HEK293 (cell line): ENCODE results near the gene GMEB1.
A peak's percentile ranks its signal among the peaks of the same experiment; 100 is the strongest.

ENCODE experiments used
- CTCF ChIA-PET: fragments of 350-600 bp; formaldehyde crosslinking; extraction: SDS; loops from one replicate; lab custom pipeline; 2021; ENCODE audit warnings: antibody characterized with exemption; lab: Yijun Ruan, JAX
- POLR2A ChIA-PET: fragments of 300-600 bp; formaldehyde crosslinking; extraction: SDS; loops from one replicate; lab custom pipeline; 2020; ENCODE audit warnings: antibody characterized with exemption, inconsistent platforms; lab: Yijun Ruan, JAX
- H3K27ac ChIP-seq: fragments of 200-500 bp; sonication (Bioruptor generic); 2 replicates; pipeline ENCODE4 v1.5.1; 2014; ENCODE audit warnings: low read depth, low read length, control low read depth, inconsistent platforms; ENCODE audit errors: extremely low read depth
- H3K36me3 ChIP-seq, 2 experiments: fragments of 200-500 bp in 1 of 2; sonication (Bioruptor generic) in 1 of 2; 1 replicate in 1 of 2; 2 replicates in 1 of 2; pipeline ENCODE4 v1.5.1; 2014 to 2017; ENCODE audit warnings: inconsistent platforms in 2 of 2, low read length in 2 of 2; ENCODE audit not compliant: control insufficient read depth in 2 of 2, insufficient read depth in 1 of 2
- H3K4me1 ChIP-seq: fragments of 200-500 bp; sonication (Bioruptor generic); 2 replicates; pipeline ENCODE4 v1.5.1; 2014; ENCODE audit warnings: mild to moderate bottlenecking, low read length, inconsistent platforms; ENCODE audit not compliant: control insufficient read depth, insufficient read depth
- H3K4me3 ChIP-seq: 2 replicates; pipeline ENCODE4 v1.5.1; 2011; ENCODE audit warnings: low read depth, mild to moderate bottlenecking, control low read depth, low read length, moderate library complexity
- H3K9me3 ChIP-seq: fragments of 200-500 bp; sonication (Bioruptor generic); 2 replicates; pipeline ENCODE4 v1.5.1; 2014; ENCODE audit warnings: low read depth, low read length, inconsistent platforms; ENCODE audit not compliant: control insufficient read depth, insufficient read depth
- HOXC10 ChIP-seq: sonication (generic); formaldehyde crosslinking; IDR thresholded peaks from 2 replicates; pipeline ENCODE4 v1.8.1; 2023; ENCODE audit warnings: mild to moderate bottlenecking, missing genetic modification reagents
- INSM2 ChIP-seq: fragments of 450-650 bp; formaldehyde crosslinking; IDR thresholded peaks from 2 replicates; pipeline ENCODE4 v1.5.1; 2016; ENCODE audit warnings: missing biosample characterization, missing genetic modification characterization
- PBX3 ChIP-seq: sonication (generic); formaldehyde crosslinking; IDR thresholded peaks from 2 replicates; pipeline ENCODE4 v1.8.1; 2022; ENCODE audit warnings: mild to moderate bottlenecking, moderate library complexity, missing genetic modification reagents
- PRDM1 ChIP-seq: fragments of 450-650 bp; formaldehyde crosslinking; IDR thresholded peaks from 2 replicates; pipeline ENCODE4; 2016; ENCODE audit warnings: missing biosample characterization, missing genetic modification characterization
- PRDM6 ChIP-seq: fragments of 450-650 bp; formaldehyde crosslinking; IDR thresholded peaks from 2 replicates; pipeline ENCODE4 v1.5.1; 2017; ENCODE audit warnings: missing biosample characterization, missing genetic modification characterization
- REPIN1 ChIP-seq: fragments of 450-650 bp; formaldehyde crosslinking; IDR thresholded peaks from 2 replicates; pipeline ENCODE4 v1.5.1; 2017; ENCODE audit warnings: missing biosample characterization, missing genetic modification characterization, low read depth
- SCRT1 ChIP-seq: fragments of 450-650 bp; formaldehyde crosslinking; IDR thresholded peaks from 2 replicates; pipeline ENCODE4 v1.5.1; 2016; ENCODE audit warnings: missing biosample characterization, missing genetic modification characterization, borderline replicate concordance
- SCRT2 ChIP-seq: fragments of 450-650 bp; formaldehyde crosslinking; IDR thresholded peaks from 2 replicates; pipeline ENCODE4 v1.5.1; 2016; ENCODE audit warnings: missing biosample characterization, missing genetic modification characterization
- ZBTB10 ChIP-seq: fragments of 450-650 bp; formaldehyde crosslinking; IDR thresholded peaks from 2 replicates; pipeline ENCODE4 v1.5.1; 2016; ENCODE audit warnings: missing biosample characterization, missing genetic modification characterization
- ZBTB17 ChIP-seq: fragments of 450-650 bp; formaldehyde crosslinking; IDR thresholded peaks from 2 replicates; pipeline ENCODE4 v1.5.1; 2016; ENCODE audit warnings: missing biosample characterization, missing genetic modification characterization
- ZBTB8A ChIP-seq: fragments of 450-650 bp; formaldehyde crosslinking; IDR thresholded peaks from 2 replicates; pipeline ENCODE4 v1.5.1; 2016; ENCODE audit warnings: missing biosample characterization, missing genetic modification characterization
- ZFP3 ChIP-seq: fragments of 450-650 bp; formaldehyde crosslinking; IDR thresholded peaks from 2 replicates; pipeline ENCODE4 v1.5.1; 2016; ENCODE audit warnings: low read depth, missing biosample characterization, missing genetic modification characterization
- ZNF121 ChIP-seq: fragments of 450-650 bp; formaldehyde crosslinking; IDR thresholded peaks from 2 replicates; pipeline ENCODE4 v1.5.1; 2016; ENCODE audit warnings: missing biosample characterization, missing genetic modification characterization
- ZNF132 ChIP-seq: fragments of 450-650 bp; formaldehyde crosslinking; IDR thresholded peaks from 2 replicates; pipeline ENCODE4 v1.5.1; 2017; ENCODE audit warnings: missing biosample characterization, missing genetic modification characterization, borderline replicate concordance
- ZNF155 ChIP-seq: fragments of 450-650 bp; formaldehyde crosslinking; IDR thresholded peaks from 2 replicates; pipeline ENCODE4 v1.5.1; 2016; ENCODE audit warnings: missing biosample characterization, missing genetic modification characterization
- ZNF157 ChIP-seq: fragments of 450-650 bp; formaldehyde crosslinking; IDR thresholded peaks from 2 replicates; pipeline ENCODE4 v1.5.1; 2016; ENCODE audit warnings: missing biosample characterization, missing genetic modification characterization
- ZNF366 ChIP-seq: fragments of 450-650 bp; formaldehyde crosslinking; conservative IDR thresholded peaks from 2 replicates; pipeline ENCODE4 v1.5.1; 2016; ENCODE audit warnings: missing biosample characterization, missing genetic modification characterization
- ZNF529 ChIP-seq: fragments of 450-650 bp; formaldehyde crosslinking; IDR thresholded peaks from 2 replicates; pipeline ENCODE4 v1.5.1; 2017; ENCODE audit warnings: missing genetic modification characterization, missing biosample characterization; ENCODE audit not compliant: insufficient replicate concordance
- ZNF558 ChIP-seq: fragments of 450-650 bp; formaldehyde crosslinking; IDR thresholded peaks from 2 replicates; pipeline ENCODE4 v1.5.1; 2016; ENCODE audit warnings: missing biosample characterization, missing genetic modification characterization
- ZNF580 ChIP-seq: fragments of 450-650 bp; formaldehyde crosslinking; IDR thresholded peaks from 2 replicates; pipeline ENCODE4 v1.5.1; 2016; ENCODE audit warnings: missing biosample characterization, missing genetic modification characterization
- ZNF600 ChIP-seq: fragments of 450-650 bp; formaldehyde crosslinking; IDR thresholded peaks from 2 replicates; pipeline ENCODE4 v1.5.1; 2016; ENCODE audit warnings: missing biosample characterization, missing genetic modification characterization
- ZNF639 ChIP-seq: fragments of 450-650 bp; formaldehyde crosslinking; IDR thresholded peaks from 2 replicates; pipeline ENCODE4 v1.5.1; 2016; ENCODE audit warnings: missing biosample characterization, missing genetic modification characterization

GMEB1 gene

GRCh38 chr1:28740118-28740517 is 71.5 kb downstream of the GMEB1 start:
- ChIA-PET POLR2A (interaction anchor here (0.6 kb wide), 1 partner anchor 233 kb away, joined by 3 read pairs; no protein-coding TSS in a partner anchor), CTCF (interaction anchor here (0.6 kb wide), 1 partner anchor 458 kb away, joined by 5 read pairs; no protein-coding TSS in a partner anchor)
- H3K36me3 ChIP-seq, result peaks cover 56 to 73% of the 10 kb centered on the region in 2 experiments
- no peaks in the 10 kb centered on the region for H3K9me3 ChIP-seq
- no peaks in the 10 kb centered on the region; the same call in 1 of the 2 replicates for H3K4me1 ChIP-seq
- no peak for TF ChIP-seq ZNF529
- no peak for TF ChIP-seq ZBTB10
- no peak for TF ChIP-seq ZNF155
- 0 out of 2 replicates have a peak, but pooled peaks have one; percentile 9 for TF ChIP-seq PRDM1
- H3K4me3 ChIP-seq, result no peak overlapping the region
- H3K27ac ChIP-seq, result no peak overlapping the region

- H3K4me1 ChIP-seq, result peaks cover 12% of the 10 kb centered on the region
- TF ChIP-seq PRDM6 (tag by site-specific recombination), result 0 out of 2 replicates have a peak, but pooled peaks have one; percentile 7
- no peak for TF ChIP-seq PBX3
- TF ChIP-seq ZNF600 (tag by site-specific recombination), result 0 out of 2 replicates have a peak, but pooled peaks have one; percentile 11
- TF ChIP-seq INSM2, result peak; percentile 40; the same call in 1 of the 2 replicates
- peak; percentile 80 for TF ChIP-seq ZBTB17 (tag by site-specific recombination)
- ChIA-PET POLR2A (no interaction called here), CTCF (no interaction called here)
- no peak overlapping the region for H3K4me3 ChIP-seq
- no peak overlapping the region for H3K27ac ChIP-seq
- H3K36me3 ChIP-seq, result peaks cover 66 to 88% of the 10 kb centered on the region in 2 experiments
- no peaks in the 10 kb centered on the region for H3K9me3 ChIP-seq
Measured at GRCh38 chr1:28744184-28744583, 75.6 kb downstream of the GMEB1 start.

GRCh38 chr1:28745653-28746173 is 77.1 kb downstream of the GMEB1 start:
- H3K27ac ChIP-seq, result no peak overlapping the region
- H3K9me3 ChIP-seq, result no peaks in the 10 kb centered on the region
- H3K4me1 ChIP-seq, result peaks cover 12% of the 10 kb centered on the region
- H3K36me3 ChIP-seq, result peaks cover 56 to 83% of the 10 kb centered on the region in 2 experiments
- no peak overlapping the region for H3K4me3 ChIP-seq
- CTCF ChIA-PET, result interaction anchor here (2.3 kb wide), 1 partner anchor 9 kb away, joined by 11 read pairs; the partner anchor contains the start of gene YTHDF2
- POLR2A ChIA-PET, result interaction anchor here (0.7 to 2.6 kb wide), 2 partner anchors 9 to 69 kb away, joined by 4 to 11 read pairs; partner anchors contain the start of gene YTHDF2
- TF ChIP-seq ZNF366 (tag by site-specific recombination), result no peak
- no peak for TF ChIP-seq ZBTB8A
- TF ChIP-seq REPIN1, result no peak
- no peak for TF ChIP-seq HOXC10 (CRISPR knock-in tag)
- TF ChIP-seq ZFP3 (tag by site-specific recombination), result no peak
- no peak for TF ChIP-seq ZNF558
- 0 out of 2 replicates have a peak, but pooled peaks have one; percentile 0 for TF ChIP-seq ZNF639 (tag by site-specific recombination)
- 0 out of 2 replicates have a peak, but pooled peaks have one; percentile 34 for TF ChIP-seq ZNF580
- TF ChIP-seq ZNF157, result no peak
- TF ChIP-seq SCRT2 (tag by site-specific recombination), result peak; percentile 81
- TF ChIP-seq ZNF121 (tag by site-specific recombination), result peak; percentile 99
- TF ChIP-seq ZNF132 (tag by site-specific recombination), result no peak
- TF ChIP-seq SCRT1, result peak; percentile 84
